HG02798 (cell line): Measurements from ENCODE around the gene HNRNPH3.

Source experiments
- ATAC-seq: cut with Tn5 transposase; IDR thresholded peaks from one replicate; pipeline ENCODE4 v1.9.1; 2021; ENCODE audit warnings: mild to moderate bottlenecking; ENCODE audit not compliant: unreplicated experiment, poor library complexity

The HNRNPH3 gene

GRCh38 chr10:68371604-68372003 lies 39.7 kb downstream of the HNRNPH3 start:
- no peak for ATAC-seq

- ATAC-seq, result no peak
These were observed 53.9 kb downstream of the HNRNPH3 start for GRCh38 chr10:68385740-68386139.
